Measurements from ENCODE around the gene LRBA. TPM values are rescaled to one million over a fixed set of nuclear protein-coding genes. Genes with fewer than 3 reads are reported as not detected.

LRBA gene
- polyA plus RNA-seq, 1 of the 3 experiments (the other 2 are of a cell fraction), result 11.4 TPM

DNA sequence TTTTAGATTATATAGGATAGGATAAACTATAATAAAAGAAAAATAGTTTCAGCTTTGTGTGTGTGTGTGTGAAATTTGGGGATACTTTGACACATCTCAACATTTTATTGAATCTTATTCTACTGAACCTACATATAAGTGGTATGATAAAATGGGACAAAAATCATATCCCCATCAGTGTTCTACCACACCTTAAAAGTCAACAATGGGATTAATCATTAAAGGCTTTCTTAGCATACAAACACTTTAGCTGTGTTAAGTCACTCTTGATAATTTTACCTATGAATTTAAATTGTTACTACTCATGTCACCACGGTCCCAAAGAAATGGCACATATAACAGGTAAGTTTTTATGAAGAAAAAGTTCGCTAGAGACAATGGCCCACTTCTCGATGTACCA is 37.7 kb upstream of the LRBA start:
- no peak overlapping the region for H3K9ac ChIP-seq
- H3K27ac ChIP-seq (ENCODE audit: low read depth in 2 of 2, low read length in 1 of 2), result no peak overlapping the region
- no peak overlapping the region for H3K4me2 ChIP-seq
- DNase-seq, result no peak
- H3K9me2 ChIP-seq, result no peaks in the 10 kb centered on the region
- ChIA-PET POLR2A (no interaction called here), CTCF (no interaction called here)
- H4K20me1 ChIP-seq (ENCODE audit: insufficient read depth), result no peaks in the 10 kb centered on the region
- no peaks in the 10 kb centered on the region for H3K36me3 ChIP-seq (replicated peaks in 1 of 2; ENCODE audit: control insufficient read depth in 1 of 2, insufficient read depth in 2 of 2, low read length in 1 of 2)
- no peaks in the 10 kb centered on the region for H3K9me3 ChIP-seq
- no peaks in the 10 kb centered on the region for H3K4me1 ChIP-seq (ENCODE audit: control insufficient read depth in 1 of 2, insufficient read depth in 2 of 2, low read depth in 1 of 2, low read length in 1 of 2)
- no peak for TF ChIP-seq RXRA (IDR thresholded peaks at IDR 0.05; ENCODE audit: borderline replicate concordance, low read depth)
- TF ChIP-seq FOXJ3 (CRISPR knock-in tag; IDR thresholded peaks at IDR 0.05), result no peak
- no peak for TF ChIP-seq MEF2A (IDR thresholded peaks at IDR 0.05; ENCODE audit: borderline replicate concordance, low read depth)
- no peak for TF ChIP-seq GATA2 (CRISPR knock-in tag; IDR thresholded peaks at IDR 0.05)
- TF ChIP-seq ELF1 (IDR thresholded peaks at IDR 0.05), result no peak
- TF ChIP-seq, protein P1, sequence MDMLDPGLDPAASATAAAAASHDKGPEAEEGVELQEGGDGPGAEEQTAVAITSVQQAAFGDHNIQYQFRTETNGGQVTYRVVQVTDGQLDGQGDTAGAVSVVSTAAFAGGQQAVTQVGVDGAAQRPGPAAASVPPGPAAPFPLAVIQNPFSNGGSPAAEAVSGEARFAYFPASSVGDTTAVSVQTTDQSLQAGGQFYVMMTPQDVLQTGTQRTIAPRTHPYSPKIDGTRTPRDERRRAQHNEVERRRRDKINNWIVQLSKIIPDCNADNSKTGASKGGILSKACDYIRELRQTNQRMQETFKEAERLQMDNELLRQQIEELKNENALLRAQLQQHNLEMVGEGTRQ (IDR thresholded peaks at IDR 0.05; ENCODE audit: borderline replicate concordance, low read depth, low read length), result no peak
- TF ChIP-seq SMC3 (IDR thresholded peaks at IDR 0.05; ENCODE audit: low read depth, low read length), result no peak
- no peak for TF ChIP-seq JUND (IDR thresholded peaks at IDR 0.05)
- no peaks in the 10 kb centered on the region for H3K79me2 ChIP-seq (ENCODE audit: insufficient read depth)
- H3F3A ChIP-seq (replicated peaks; ENCODE audit: insufficient read depth), result no peaks in the 10 kb centered on the region
- no peaks in the 10 kb centered on the region for H3K27me3 ChIP-seq (ENCODE audit: insufficient read depth)
- WGBS (ENCODE audit: low lambda C conversion rate), result 86% methylated on average over 3 of the region's 3 CpGs
- H2AFZ ChIP-seq (ENCODE audit: low read depth), result no peak overlapping the region
- H3K4me3 ChIP-seq (ENCODE audit: low read depth in 2 of 2, low read length in 1 of 2), result no peak overlapping the region

DNA sequence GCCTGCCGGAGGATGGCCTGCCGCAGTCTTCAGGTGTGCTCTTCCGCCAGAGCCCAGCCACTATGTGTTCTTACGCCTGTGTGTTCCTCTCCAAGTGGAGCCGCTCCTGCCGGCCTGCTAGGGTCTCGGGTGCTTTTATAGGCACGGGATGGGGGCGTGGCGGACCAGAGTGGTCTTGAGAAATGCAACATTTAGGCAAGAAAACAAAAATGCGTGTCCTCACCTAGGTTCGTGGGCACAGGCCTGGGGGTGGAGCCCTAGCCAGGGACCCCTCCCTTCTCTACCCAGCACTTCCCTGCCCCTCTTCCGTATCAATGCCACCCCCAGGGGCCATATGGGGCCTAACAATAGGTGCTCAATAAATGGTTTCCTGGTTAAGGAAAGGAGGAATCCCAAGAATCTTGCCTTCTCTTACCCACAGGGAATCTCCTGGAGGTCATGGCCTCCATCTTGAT is 34.4 kb upstream of the LRBA start:
- H3K79me2 ChIP-seq (ENCODE audit: insufficient read depth), result no peaks in the 10 kb centered on the region
- no peak overlapping the region for H3K27ac ChIP-seq (ENCODE audit: low read depth in 2 of 2, low read length in 1 of 2)
- ChIA-PET POLR2A (no interaction called here), CTCF (no interaction called here)
- H2AFZ ChIP-seq (ENCODE audit: low read depth), result no peak overlapping the region
- no peaks in the 10 kb centered on the region for H3K36me3 ChIP-seq (replicated peaks in 1 of 2; ENCODE audit: control insufficient read depth in 1 of 2, insufficient read depth in 2 of 2, low read length in 1 of 2)
- no peak for DNase-seq
- H3K4me1 ChIP-seq (ENCODE audit: control insufficient read depth in 1 of 2, insufficient read depth in 2 of 2, low read depth in 1 of 2, low read length in 1 of 2), result no peaks in the 10 kb centered on the region
- no peaks in the 10 kb centered on the region for H3F3A ChIP-seq (replicated peaks; ENCODE audit: insufficient read depth)
- H3K9me2 ChIP-seq, result no peaks in the 10 kb centered on the region
- H3K9ac ChIP-seq, result no peak overlapping the region
- H3K9me3 ChIP-seq, result no peaks in the 10 kb centered on the region
- no peak overlapping the region for H3K4me2 ChIP-seq
- TF ChIP-seq EP300 (IDR thresholded peaks at IDR 0.05; ENCODE audit: borderline replicate concordance in 1 of 2, low read depth in 1 of 2, low read length in 1 of 2), result no peak
- TF ChIP-seq JUND (IDR thresholded peaks at IDR 0.05), result no peak
- no peak for TF ChIP-seq RCOR1 (IDR thresholded peaks at IDR 0.05; ENCODE audit: low read length)
- TF ChIP-seq, protein P2, sequence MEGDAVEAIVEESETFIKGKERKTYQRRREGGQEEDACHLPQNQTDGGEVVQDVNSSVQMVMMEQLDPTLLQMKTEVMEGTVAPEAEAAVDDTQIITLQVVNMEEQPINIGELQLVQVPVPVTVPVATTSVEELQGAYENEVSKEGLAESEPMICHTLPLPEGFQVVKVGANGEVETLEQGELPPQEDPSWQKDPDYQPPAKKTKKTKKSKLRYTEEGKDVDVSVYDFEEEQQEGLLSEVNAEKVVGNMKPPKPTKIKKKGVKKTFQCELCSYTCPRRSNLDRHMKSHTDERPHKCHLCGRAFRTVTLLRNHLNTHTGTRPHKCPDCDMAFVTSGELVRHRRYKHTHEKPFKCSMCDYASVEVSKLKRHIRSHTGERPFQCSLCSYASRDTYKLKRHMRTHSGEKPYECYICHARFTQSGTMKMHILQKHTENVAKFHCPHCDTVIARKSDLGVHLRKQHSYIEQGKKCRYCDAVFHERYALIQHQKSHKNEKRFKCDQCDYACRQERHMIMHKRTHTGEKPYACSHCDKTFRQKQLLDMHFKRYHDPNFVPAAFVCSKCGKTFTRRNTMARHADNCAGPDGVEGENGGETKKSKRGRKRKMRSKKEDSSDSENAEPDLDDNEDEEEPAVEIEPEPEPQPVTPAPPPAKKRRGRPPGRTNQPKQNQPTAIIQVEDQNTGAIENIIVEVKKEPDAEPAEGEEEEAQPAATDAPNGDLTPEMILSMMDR (IDR thresholded peaks at IDR 0.05), result no peak
- TF ChIP-seq, protein P1 (IDR thresholded peaks at IDR 0.05; ENCODE audit: borderline replicate concordance, low read depth, low read length), result no peak
- TF ChIP-seq, protein P3, sequence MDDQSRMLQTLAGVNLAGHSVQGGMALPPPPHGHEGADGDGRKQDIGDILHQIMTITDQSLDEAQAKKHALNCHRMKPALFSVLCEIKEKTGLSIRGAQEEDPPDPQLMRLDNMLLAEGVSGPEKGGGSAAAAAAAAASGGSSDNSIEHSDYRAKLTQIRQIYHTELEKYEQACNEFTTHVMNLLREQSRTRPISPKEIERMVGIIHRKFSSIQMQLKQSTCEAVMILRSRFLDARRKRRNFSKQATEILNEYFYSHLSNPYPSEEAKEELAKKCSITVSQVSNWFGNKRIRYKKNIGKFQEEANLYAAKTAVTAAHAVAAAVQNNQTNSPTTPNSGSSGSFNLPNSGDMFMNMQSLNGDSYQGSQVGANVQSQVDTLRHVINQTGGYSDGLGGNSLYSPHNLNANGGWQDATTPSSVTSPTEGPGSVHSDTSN (IDR thresholded peaks at IDR 0.05), result no peak
- H4K20me1 ChIP-seq (ENCODE audit: insufficient read depth), result no peaks in the 10 kb centered on the region
- WGBS (ENCODE audit: low lambda C conversion rate), result 94% methylated on average over 10 of the region's 13 CpGs
- no peak overlapping the region for H3K4me3 ChIP-seq (ENCODE audit: low read depth in 2 of 2, low read length in 1 of 2)
- no peaks in the 10 kb centered on the region for H3K27me3 ChIP-seq (ENCODE audit: insufficient read depth)

Data from SK-N-SH (cell line).